ENCODE measurements around the gene ZNF283. TPM values are rescaled to one million over a fixed set of nuclear protein-coding genes. Genes with fewer than 3 reads are reported as not detected.
A peak's percentile ranks its signal among the peaks of the same experiment; 100 is the strongest.

ZNF283 gene
- total RNA-seq, 1 donor from 2014 or later = not detected

DNA sequence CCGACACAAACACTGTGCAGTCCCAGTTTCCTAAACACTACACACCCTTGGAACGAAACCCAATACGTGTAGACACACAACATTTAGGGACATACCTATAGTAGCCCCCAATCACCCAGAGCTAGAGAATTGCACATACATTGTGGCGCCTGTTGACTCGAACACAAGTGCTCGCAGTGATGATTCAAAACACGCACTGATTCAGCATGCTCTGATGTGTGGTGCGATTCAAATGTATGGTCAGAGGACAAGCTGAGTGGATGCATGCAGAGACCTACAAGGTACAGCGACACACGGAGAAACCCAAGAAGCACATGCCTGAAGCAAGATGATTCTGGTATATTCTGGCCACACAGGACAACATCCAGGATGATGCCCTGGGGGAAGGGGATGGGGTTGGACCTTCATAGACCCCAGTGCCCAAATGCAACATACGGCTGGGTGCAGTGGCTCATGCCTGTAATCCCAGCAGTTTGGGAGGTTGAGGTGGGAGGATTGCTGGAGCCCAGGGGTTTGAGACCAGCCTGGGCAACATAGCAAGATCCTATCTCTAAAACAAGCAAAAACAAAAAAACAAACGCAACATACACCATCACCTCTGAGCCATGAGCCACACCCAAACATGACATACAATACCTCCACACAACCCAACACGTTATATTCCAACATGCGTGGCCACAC lies 45.4 kb upstream of the ZNF283 start:
- DNase-seq (ENCODE audit: low spot score in 2 of 2) = no peak
- TF ChIP-seq, protein P1, sequence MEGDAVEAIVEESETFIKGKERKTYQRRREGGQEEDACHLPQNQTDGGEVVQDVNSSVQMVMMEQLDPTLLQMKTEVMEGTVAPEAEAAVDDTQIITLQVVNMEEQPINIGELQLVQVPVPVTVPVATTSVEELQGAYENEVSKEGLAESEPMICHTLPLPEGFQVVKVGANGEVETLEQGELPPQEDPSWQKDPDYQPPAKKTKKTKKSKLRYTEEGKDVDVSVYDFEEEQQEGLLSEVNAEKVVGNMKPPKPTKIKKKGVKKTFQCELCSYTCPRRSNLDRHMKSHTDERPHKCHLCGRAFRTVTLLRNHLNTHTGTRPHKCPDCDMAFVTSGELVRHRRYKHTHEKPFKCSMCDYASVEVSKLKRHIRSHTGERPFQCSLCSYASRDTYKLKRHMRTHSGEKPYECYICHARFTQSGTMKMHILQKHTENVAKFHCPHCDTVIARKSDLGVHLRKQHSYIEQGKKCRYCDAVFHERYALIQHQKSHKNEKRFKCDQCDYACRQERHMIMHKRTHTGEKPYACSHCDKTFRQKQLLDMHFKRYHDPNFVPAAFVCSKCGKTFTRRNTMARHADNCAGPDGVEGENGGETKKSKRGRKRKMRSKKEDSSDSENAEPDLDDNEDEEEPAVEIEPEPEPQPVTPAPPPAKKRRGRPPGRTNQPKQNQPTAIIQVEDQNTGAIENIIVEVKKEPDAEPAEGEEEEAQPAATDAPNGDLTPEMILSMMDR (IDR thresholded peaks at IDR 0.05) = no peak
- peaks cover 0 to 7% of the 10 kb centered on the region in 2 donors for H3K4me1 ChIP-seq
- H3K27ac ChIP-seq = no peak overlapping the region
- no peaks in the 10 kb centered on the region for H3K27me3 ChIP-seq
- intact Hi-C loops (cut with DNase I) = no loop called here
- H3K36me3 ChIP-seq = no peaks in the 10 kb centered on the region
- no peaks in the 10 kb centered on the region for H3K9me3 ChIP-seq
- H3K4me3 ChIP-seq = no peak overlapping the region

GRCh38 chr19:43782311-43782660 lies 44.8 kb upstream of the ZNF283 start:
- Histone ChIP-seq H3K27me3 (no peaks in the 10 kb centered on the region), H3K27ac (no peak overlapping the region), H3K36me3 (no peaks in the 10 kb centered on the region), H3K4me3 (no peak overlapping the region), H3K4me1 (peaks cover 0 to 7% of the 10 kb centered on the region in 2 donors), H3K9me3 (no peaks in the 10 kb centered on the region)
- no peak for DNase-seq (ENCODE audit: low spot score in 2 of 2)
- TF ChIP-seq, protein P1 (IDR thresholded peaks at IDR 0.05) = no peak
- intact Hi-C loops (cut with DNase I) = no loop called here

DNA sequence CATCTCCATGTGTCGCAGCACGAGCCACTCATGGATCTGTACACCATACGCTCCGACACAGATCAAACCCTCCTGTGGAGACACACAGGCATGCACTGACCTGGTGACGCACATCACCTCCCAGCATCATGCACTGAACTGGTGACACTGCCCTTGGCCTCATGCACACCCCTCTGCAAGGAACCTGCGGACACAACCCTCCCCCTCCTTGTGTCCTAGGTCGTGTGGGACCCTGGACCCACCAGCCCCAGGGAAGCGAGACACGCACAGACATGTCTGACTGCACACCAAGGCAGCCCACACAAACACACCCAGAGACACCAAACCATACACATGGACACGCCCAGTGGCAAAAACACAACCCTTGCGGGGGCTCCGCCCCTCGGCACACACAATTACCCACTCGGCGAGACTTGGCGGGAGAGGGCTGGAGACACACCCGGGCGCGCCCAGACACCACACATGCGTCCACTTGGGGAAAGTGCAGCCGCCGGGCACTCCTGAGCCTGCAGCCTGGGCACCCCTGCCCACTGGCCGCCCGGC lies 44.4 kb upstream of the ZNF283 start:
- H3K36me3 ChIP-seq = no peaks in the 10 kb centered on the region
- intact Hi-C loops (cut with DNase I) = no loop called here
- TF ChIP-seq, protein P1 (IDR thresholded peaks at IDR 0.05) = no peak
- H3K27me3 ChIP-seq = no peaks in the 10 kb centered on the region
- no peak overlapping the region for H3K27ac ChIP-seq
- no peaks in the 10 kb centered on the region for H3K9me3 ChIP-seq
- H3K4me1 ChIP-seq = peaks cover 0 to 7% of the 10 kb centered on the region in 2 donors
- H3K4me3 ChIP-seq = no peak overlapping the region
- no peak for DNase-seq (ENCODE audit: low spot score in 2 of 2)

DNA sequence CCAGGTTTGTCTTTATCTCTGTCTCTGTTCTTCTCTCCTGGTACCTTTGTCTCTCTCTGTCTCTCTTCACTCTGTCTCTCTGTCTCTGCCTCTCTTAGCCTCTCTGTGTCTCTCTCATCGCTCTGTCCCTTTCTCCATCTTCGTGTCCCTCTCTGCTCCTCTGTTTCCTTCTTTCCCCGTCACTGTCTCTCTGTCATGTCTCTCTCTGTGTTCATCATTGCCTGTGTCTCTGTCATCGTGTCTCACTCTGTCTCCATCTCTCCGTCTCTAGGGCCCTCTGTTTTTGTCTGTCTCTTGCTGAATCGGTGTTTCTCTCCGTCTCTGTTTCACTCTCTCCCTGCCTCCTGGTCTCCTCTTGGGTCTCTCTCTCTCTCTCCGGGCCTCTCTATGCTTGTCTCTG lies 43.5 kb upstream of the ZNF283 start:
- Histone ChIP-seq H3K4me3 (no peak overlapping the region), H3K4me1 (peaks cover 0 to 7% of the 10 kb centered on the region in 2 donors), H3K36me3 (no peaks in the 10 kb centered on the region), H3K9me3 (no peaks in the 10 kb centered on the region), H3K27me3 (no peaks in the 10 kb centered on the region), H3K27ac (no peak overlapping the region)
- intact Hi-C loops (cut with DNase I) = no loop called here
- no peak for DNase-seq (ENCODE audit: low spot score in 2 of 2)
- TF ChIP-seq, protein P1 (IDR thresholded peaks at IDR 0.05) = no peak

DNA sequence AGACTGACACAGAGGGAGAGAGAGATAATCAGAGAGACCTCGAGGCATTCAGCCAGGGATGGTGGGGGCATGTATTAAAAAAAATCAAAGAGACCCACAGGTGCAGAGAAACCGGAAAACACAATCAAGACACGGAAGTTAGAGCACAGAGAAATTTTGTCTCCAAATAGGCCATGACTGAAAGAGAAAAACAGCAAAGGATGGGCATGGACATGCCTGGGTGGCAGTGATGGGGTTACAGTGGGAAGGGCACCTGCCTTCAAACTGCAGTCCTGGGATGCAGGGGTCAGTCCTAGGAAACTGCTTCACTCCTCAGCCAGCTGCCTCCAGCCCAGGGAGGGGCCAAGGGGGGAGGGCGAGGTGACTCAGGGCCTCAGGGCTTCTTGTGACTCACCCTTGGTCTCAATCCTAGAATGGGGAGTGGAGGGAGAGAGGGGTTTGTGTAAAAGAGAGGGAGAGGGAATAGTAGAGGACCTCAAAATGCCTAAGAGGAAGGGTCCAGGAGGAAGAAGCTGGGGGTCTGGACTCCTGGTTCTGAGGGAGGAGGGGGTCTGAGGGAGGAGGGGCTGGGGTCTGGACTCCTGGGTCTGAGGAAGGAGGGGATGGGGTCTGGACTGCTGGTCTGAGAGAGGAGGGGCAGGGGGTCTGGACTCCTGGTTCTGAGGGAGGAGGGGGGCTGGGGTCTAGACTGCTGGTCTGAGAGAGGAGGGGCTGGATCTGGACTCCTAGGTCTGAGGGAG lies 42.7 kb upstream of the ZNF283 start:
- no peak overlapping the region for H3K27ac ChIP-seq
- H3K4me1 ChIP-seq = peaks cover 0 to 7% of the 10 kb centered on the region in 2 donors
- H3K36me3 ChIP-seq = no peaks in the 10 kb centered on the region
- H3K9me3 ChIP-seq = no peaks in the 10 kb centered on the region
- peak in 1 of 2 donors; percentile 79 for DNase-seq (ENCODE audit: low spot score in 2 of 2)
- no peak overlapping the region for H3K4me3 ChIP-seq
- no peaks in the 10 kb centered on the region for H3K27me3 ChIP-seq
- TF ChIP-seq, protein P1 (IDR thresholded peaks at IDR 0.05) = no peak
- intact Hi-C loops (cut with DNase I) = no loop called here
